Epidermal melanocyte (primary cell): ENCODE measurements around the gene MST1.
A peak's percentile ranks its signal among the peaks of the same experiment; 100 is the strongest.

Experiments
- DNase-seq: peaks from one replicate; pipeline ENCODE4 v3.0.0; 2011; ENCODE audit warnings: low spot score; ENCODE audit not compliant: insufficient read length

MST1 gene

DNA sequence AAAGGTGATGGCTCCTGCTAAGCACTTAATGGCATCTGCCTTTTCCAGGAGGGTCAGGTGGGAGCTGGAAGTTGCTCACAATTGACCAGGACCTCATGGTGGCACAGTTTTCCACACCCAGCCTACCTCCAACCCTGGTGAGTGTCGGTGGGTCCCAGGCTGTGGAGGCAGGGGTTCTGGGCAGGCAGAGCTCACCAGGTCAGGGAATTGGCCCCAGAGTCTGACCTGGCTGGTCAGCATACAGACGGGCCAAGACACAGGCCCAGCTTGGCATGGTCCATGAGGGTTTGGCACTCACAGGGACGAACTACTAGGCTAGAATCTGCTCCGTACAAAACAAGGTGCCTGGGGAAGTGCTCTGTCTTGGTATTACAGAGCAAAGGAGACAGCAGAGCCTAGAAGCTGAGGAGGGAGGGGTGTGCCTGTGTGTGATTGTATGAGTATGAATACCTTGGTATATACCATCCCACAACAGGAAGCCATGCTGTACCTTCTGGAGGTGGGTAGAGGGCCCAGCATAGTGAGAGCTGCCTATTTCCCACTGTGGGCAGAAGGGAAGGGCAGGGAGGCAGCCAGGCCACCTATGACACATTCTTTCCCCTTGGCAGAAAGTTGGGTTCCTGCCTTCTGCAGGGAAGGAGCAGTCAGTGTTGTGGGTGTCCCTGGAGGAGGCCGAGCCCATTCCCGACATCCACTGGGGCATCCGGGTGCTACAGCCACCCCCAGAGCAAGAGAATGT, 8.6 kb downstream of the MST1 start:
- no peak for DNase-seq

DNA sequence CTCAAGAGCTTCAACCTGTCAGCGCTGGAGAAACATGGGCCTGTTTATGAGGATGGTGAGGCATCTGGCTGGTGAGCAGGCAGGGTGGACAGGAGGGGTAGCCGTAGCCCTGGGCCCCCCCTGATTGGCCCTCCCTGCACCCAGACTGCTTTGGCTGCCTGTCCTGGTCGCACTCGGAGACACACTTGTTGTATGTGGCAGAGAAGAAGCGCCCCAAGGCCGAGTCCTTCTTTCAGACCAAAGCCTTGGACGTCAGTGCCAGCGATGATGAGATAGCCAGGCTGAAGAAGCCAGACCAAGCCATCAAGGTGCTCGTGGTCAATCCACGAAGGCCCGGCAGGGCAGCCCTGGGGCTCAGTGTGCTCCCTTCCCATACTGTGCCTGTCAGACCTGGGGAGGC, 13.4 kb downstream of the MST1 start:
- DNase-seq = no peak

DNA sequence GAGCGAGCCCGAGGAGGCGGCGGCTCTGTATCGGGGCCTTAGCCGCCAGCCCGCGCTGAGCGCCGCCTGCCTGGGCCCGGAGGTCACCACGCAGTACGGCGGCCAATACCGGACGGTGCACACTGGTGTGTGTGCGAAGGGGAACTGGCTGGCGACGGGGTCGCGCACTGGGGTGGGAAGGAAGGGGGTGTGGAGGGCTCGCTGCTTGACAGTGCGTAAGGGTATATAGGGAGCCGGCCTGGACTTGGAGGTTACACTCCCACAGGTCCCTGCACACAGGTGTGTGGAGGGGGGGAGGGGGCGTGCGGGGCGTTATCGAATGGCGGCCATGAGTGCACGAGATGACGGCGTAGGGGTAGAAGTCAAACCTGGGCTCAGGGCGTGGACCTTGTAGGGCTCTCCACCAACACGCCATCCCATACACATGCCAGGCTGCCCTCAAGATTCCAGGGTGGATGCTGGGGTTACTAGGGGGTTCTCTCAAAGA, 14.7 kb downstream of the MST1 start:
- no peak for DNase-seq

DNA sequence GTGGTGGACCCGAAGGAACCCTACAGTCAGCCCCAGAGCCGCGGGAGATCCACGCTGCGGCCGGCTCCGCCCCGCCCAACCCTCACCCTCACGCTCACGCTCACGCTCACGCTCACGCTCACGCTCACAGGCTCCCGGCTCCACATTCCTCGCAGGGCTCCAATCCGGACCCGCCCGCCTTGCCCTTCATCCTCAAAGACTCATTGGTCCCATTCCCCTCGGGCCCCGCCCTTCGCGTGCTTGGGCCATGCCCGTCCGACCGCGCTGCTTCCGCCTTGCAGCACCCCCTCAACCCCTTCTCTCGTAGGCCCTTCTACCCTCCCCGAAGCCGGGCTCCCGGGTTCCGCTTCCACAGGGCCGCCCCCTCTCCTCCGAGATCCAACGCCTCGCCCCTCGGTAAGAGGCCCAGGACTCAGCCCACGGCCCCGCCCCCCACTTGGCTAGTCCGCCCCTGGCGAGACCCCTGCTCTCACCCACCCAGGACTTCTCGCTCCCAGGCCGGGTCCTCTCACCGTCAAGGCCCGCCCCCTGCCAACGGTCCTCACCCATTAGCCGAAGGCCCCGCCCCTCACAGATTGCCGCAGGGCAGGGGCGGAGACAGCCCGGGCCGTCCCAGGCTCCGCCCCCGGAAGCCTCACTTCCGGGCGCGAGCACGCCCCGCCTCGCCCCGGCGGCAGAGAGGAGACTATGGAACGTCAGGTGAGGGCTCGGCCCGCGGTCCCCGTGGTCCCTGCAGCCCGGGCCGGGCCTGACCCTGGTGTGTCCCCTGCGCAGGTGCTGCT, 15.4 kb downstream of the MST1 start, which contains the start of gene APEH:
APEH (plus strand) TSS at position 637 of the 782 bp plus-strand sequence; CDS start at position 688, 51 bp downstream.
- peak; percentile 95 for DNase-seq

DNA sequence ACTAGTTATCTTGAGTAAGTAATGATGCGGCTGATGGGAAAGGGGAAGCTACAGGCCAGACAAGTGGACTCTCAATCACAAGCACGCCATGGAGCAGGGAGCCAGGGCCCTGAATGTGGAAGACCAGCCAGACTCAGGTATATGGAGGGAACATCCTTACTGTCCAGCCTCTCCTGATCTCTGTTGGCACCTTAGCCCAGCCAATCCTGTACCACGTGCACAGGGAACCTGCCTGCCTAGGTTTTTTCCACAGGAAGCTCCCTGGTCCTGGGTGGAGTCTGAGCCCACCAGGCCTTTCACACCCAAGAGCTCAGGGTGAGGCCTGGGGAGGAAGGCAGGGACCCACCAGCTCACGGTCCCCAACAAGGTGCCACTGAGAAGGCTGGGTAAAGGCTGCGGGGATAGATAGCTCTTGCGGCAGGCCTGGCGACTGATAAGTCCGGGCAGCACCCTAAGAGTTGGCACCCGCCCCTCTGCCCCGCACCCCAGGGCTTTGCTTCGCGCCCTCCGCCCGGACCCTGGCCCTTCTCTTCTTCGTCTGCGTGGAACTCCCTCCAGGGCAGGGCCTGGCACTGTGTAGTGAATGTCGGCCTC, 16.1 kb downstream of the MST1 start:
- no peak for DNase-seq

DNA sequence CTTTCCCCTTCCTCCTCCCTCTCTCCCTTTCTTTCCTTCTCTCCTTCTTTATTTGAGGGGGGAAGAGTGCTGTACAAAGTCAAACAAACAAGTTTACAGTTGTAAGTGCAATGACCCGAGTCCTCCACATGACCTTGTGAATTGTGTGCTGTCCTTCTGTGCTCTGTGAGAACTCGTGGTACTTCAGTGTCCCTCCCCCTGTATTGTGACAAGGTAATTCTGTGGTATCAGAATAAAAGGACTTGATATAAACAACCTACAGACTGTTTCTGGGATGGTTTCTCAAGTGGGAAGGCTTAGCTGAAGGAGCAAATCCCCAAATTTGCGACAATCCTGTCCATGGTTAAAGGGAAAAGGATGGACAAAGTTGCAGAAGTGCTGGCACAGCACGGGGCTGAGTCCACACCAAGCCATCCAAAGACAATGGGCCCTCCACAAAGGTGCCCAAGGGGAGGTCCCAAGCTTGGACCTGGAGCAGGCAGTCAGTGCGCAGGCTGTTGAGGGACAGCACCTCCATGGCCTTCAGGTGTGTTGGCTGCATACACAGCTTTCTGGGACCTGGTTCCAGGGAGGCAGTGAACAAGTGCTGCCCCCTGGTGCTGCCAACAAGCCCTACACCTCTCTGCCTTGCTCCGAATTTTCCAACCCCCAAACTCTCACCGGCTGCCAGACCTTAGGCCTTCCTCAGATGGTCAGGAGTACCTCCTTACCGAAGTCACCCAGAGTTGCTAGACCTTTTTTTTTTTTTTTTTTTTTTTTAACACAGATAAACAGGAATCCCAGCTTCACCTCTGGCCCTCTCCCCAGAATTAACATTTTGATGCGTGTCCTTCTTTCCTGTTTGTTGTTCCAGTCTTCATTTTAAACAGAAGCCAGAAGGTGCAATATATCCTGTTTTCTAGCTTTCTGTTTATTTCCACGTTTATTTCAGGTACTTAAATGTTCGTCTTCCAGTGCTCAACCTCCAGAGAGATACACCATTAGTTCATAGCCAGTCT, 17.7 kb downstream of the MST1 start:
- DNase-seq = peak; percentile 82

DNA sequence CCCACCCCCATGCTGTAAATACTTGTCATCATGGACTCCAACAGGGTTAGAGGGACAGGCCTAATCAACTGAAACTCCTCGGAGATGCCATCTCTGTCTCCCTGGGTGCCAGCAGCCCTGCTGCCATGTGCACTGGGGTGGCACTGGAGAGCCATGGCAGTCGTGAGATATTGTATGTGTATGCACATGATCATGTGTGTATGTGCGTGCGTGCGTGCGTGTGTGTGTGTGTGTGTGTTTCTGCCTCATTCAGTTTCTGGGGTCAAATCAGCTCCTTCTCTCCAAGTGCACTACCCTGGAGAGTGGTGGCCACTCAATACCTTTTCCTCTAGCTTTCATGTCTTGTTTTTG, 18.4 kb downstream of the MST1 start:
- DNase-seq = no peak

DNA sequence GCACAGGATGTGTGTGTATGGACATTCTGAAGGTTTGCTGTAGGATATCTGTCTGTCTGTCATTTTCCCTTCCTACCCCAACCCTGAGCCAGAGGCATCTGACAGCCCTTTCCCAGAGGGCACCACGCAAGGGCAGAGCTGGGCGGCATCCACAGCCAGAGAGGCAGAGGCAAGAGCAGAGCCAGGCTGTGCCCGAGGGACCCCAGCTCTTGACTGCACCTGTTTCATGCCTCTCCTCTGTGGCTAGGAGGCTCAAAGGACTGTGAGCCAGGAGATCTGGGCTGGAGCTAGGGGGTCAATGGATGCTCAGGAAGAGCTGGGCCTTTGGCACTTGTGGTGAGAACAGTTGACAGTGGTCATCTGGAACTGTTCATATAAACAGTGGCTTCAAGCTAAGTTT, 19.9 kb downstream of the MST1 start:
- DNase-seq = no peak

DNA sequence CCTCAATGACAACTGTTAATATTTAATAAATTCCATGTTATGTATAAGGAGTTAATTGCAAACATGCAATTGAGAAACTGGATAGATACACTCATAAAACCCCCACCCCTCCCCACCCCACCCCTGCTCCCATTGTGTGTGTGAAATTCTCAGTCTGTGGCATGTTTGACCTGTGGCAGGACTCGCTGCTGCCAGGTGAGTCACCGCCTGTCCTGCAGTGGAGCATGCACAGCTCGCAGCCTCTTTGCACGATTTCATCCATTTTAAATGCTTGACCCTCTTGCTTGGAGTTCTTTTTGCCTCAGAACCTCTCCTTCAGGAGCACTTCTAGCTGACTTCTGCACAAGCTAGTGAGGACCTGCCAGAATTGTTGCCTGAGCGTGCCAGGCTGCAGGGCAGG, 20.4 kb downstream of the MST1 start:
- DNase-seq = no peak

DNA sequence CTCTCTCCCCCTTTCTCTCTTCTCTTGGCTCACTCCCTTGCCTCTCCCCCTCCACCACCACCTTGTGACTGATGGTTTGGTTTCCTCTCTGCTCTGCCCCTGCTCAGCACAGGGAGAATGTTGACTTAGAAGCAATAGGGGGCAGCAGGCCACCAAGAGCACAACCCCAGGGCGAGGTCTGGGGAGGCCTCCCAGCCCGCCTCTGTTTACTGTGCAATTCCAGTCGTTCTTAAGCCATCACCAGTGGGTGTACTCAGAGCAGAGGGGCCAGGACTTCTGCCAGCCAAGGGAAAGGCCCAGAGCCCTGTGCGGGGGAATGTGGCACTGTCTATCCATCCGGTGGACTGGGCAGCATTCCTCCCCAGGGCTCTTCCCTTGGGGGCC, 20.9 kb downstream of the MST1 start:
- DNase-seq = peak; percentile 39

DNA sequence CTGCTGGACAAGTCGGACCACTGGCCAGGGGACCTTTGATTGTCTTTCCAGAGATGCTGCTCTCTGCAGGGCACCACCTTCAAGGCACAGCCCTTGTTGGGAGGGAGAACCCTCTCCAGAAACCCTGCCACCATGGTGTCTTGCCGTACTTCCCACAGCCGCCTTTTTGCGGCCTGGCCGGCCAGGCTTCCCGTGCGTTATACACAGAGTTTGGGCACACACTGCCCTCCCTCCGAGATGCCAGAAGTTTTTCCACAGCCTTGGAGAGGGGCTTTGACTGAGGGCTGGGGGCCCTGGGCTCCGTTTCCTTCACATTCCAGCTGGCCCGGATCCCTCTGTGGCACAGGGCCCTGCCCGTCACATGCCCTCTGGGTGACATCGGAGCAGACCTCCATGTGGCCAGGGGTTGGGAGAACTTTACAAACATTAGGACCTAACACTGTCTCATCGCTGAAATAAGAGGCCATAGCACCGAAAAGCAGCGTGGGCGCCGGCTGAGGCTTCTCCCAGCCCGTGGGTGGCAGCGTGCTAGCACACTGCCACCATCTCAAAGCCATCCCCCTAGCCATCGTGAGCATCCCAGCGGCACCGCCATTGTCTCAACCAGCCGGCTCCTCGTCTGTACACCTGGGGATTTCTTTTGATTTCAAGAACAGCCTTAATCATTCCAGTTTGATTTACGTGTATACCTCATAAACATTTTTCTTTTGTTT, 21.4 kb downstream of the MST1 start:
- no peak for DNase-seq

DNA sequence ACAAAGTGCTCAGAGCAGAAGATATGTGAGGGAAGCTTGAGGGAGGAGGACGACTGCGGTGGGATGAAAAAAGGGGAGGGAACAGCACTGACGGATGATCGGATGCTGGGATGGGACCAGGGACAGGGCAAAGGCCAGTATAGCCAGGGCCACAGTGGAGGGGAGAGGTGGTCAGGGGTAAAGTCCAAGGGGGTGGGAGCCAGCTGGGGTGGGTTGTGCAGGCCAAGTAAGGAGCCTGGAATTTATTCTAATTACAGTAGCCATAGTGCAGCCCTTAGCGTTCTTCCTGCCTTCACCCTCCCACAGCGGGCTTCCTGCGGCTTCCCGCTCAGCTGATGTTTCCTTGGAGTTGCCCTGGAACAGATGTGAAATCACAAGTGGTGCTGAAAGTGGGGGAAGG, 22.7 kb downstream of the MST1 start:
- no peak for DNase-seq

DNA sequence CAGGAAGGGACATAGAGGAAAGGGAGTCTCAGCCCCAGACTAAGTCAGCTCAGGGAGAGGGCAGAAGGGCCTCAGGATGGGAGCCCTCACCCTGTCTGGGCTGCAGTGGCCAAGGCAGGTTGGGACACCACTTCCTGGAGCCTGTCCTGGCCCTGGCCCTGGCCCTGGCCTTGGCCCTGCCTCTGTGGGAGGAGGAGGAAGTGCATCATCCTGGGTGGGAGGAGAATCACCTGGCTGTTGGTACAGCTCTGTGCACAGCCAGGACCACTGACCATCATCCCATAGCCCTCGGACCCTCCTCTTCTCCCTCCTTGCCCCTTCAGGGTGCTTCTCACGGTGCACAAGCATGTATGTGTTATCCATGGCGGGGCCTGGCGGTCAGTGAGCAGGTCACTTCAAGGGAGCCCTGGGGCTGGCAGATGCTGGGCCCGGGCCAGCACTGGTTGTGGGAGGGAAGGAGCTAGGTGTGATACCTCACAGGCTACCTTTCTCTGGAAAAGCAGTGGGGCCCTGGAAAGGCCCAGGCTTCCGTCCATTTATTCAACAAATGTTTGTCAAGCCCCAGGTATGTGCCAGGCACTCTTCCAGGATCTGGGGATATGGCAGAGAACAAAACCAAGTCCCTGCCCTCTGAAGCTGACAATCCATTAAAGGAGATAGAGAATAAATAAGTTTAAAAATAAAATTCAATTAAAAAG, 23.3 kb downstream of the MST1 start:
- DNase-seq = no peak

DNA sequence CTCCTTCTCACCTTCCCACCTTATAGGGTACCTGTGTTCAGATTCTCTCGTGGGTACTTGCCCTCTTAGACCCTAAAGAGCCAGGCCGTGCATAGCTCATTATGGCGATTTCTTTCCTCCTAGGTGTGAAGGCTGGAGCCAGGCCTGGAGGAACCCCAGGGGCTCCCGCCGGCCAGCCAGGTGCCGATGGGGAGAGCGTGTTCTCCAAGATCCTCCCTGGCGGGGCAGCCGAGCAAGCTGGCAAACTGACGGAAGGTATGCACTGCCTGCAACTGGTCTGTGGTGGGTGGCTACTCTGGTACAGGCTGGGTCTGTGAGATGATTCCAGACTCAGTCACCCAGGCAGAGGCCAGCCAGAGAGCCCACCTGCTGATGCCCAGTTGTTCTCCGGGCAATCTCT, 25.0 kb downstream of the MST1 start:
- DNase-seq = no peak

DNA sequence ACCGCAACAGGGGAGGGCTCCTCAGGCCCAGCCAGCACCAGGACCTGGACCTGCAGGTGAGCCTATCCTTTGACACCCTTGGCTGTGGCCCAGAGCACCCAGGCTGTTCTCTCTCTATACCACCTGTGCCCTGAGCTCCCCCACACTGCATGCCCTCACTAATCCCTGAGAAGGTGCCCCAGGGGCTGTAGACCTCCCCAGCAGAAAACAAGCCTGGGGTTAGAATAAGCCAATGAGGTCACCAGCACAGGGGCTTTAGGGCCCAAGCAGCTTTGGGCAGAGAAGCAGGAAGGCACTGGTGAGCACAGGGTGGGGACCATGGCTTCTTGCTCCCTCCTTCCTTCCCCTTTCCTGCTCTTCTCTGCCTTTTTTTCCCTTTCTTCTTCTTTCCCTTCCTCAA, 25.4 kb downstream of the MST1 start:
- no peak for DNase-seq

DNA sequence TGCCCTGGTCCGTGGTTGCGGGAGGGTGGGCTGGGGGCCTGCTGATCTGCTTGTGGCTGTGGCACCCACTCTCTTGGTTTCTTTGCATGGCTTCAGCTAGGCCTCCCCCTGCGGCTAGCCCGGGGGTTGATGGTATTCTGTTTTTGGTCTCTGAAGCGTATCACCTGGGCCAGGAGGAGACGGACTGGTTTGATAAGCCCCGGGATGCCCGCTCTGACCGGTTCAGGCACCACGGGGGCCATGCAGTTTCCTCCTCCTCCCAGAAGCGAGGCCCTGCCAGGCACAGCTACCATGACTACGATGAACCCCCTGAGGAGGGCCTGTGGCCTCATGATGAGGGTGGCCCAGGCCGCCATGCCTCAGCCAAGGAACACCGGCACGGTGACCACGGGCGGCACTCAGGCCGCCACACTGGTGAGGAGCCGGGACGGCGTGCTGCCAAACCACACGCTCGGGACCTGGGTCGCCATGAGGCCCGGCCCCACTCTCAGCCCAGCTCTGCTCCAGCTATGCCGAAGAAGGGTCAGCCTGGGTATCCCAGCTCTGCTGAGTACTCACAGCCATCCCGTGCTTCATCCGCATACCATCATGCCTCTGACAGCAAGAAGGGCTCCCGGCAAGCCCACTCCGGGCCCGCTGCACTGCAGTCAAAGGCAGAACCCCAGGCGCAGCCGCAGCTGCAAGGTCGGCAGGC, 26.4 kb downstream of the MST1 start:
- DNase-seq = no peak

DNA sequence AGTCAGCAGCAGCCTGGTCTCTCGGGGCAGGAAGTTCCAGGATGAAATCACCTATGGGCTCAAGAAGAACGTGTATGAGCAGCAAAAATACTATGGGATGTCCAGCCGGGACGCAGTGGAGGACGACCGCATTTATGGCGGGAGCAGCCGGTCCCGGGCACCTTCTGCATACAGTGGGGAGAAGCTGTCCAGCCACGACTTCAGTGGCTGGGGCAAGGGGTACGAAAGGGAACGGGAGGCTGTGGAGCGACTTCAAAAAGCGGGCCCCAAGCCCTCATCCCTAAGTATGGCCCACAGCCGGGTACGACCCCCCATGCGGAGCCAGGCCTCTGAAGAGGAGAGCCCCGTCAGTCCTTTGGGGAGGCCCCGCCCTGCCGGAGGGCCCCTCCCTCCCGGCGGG, 27.3 kb downstream of the MST1 start:
- no peak for DNase-seq

DNA sequence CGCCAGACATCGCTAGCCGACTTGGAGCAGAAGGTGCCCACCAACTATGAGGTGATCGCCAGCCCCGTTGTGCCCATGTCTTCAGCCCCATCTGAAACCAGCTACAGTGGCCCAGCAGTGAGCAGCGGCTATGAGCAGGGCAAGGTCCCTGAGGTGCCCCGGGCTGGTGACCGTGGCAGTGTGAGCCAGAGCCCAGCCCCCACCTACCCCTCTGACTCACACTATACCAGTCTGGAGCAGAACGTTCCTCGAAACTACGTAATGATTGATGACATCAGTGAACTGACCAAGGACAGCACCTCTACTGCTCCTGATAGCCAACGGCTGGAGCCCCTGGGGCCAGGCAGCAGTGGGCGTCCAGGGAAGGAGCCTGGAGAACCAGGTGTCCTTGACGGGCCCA, 28.0 kb downstream of the MST1 start:
- no peak for DNase-seq

DNA sequence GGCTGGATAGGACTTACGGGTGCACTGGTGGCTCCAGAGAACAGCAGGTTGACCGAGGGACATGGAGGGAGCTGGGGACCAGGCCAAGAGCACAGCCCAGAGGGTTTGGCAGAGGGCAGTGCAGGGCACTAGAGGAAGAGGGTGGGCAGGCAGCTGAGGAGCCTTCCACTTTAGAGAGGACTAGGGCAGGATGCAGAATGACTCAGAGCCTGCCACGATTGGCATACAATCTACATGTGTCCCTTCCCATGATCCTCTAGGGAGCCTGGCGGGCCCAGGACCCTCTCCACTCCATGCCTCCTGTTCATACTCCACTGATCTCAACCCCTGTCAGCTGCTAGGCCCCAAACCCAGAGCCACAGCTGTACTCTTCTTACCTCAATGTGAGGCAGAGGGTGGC, 29.5 kb downstream of the MST1 start:
- DNase-seq = no peak
